ENCODE measurements around the gene BCL2L15.

BCL2L15 gene

DNA sequence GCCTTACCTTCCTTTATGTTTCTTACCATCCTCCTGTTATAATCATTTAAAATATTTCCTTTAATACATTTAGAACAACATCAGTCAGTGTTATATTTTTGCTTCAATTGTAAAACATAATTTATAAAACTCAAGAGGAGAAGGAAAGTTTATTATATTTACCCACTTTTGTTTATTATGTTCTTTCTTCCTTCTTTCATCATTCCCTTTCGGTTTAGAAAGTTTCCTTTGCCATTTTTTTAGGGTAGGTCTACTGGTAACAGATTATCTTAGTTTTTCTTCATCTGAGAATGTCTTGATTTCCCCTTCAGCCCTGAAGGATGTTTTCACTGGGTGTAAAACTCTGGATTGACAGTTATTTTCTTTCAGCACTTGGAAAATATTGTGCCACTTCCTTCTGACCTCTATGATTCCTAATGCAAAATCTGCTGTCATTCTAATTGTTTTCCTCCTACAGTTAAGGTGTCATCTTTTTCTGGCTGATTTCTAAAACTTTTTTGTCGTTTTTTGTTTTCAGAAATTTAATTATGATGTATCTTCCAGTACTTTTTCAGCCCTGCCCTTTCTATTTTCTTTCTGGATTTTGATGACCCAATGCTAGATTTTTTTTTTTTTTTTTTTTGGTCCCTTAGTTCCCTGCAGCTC is 40.9 kb downstream of the BCL2L15 start:
- CTCF ChIA-PET, result interaction anchor here (0.7 kb wide), 1 partner anchor 130 kb away, joined by 3 read pairs; no protein-coding TSS in a partner anchor
- H3K27ac ChIP-seq (ENCODE audit: extremely low read depth, low read depth, low read length), result no peak overlapping the region

DNA sequence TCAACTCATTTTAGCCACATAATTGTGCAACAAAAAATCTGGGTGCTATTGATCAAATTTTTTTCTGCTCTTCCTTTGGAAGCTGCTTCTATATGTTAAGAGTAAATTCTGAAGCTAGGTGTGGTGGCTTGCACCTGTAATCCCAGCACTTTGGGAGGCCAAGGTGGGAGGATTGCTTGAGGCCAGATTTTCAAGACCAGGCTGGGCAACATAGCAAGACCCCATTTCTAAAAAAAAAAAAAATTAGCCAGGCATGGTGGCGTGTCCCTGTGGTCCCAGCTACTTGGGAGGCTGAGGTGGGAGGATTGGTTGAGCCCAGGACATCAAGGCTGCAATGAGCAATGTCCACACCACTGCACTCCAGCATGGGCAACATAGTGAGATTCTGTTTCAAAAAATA is 50.8 kb downstream of the BCL2L15 start:
- TF ChIP-seq ZNF121 (tag by site-specific recombination; IDR thresholded peaks at IDR 0.05) (0 out of 2 replicates have a peak, but pooled peaks have one; percentile 54), ZNF404 (tag by site-specific recombination; IDR thresholded peaks at IDR 0.05) (no peak)
- TF ChIP-seq, protein P1, sequence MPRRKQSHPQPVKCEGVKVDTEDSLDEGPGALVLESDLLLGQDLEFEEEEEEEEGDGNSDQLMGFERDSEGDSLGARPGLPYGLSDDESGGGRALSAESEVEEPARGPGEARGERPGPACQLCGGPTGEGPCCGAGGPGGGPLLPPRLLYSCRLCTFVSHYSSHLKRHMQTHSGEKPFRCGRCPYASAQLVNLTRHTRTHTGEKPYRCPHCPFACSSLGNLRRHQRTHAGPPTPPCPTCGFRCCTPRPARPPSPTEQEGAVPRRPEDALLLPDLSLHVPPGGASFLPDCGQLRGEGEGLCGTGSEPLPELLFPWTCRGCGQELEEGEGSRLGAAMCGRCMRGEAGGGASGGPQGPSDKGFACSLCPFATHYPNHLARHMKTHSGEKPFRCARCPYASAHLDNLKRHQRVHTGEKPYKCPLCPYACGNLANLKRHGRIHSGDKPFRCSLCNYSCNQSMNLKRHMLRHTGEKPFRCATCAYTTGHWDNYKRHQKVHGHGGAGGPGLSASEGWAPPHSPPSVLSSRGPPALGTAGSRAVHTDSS (tag by site-specific recombination; IDR thresholded peaks at IDR 0.05), result no peak
- TF ChIP-seq, protein P2, sequence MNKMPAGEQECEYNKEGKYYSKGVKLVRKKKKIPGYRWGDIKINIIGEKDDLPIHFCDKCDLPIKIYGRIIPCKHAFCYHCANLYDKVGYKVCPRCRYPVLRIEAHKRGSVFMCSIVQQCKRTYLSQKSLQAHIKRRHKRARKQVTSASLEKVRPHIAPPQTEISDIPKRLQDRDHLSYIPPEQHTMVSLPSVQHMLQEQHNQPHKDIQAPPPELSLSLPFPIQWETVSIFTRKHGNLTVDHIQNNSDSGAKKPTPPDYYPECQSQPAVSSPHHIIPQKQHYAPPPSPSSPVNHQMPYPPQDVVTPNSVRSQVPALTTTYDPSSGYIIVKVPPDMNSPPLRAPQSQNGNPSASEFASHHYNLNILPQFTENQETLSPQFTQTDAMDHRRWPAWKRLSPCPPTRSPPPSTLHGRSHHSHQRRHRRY (tag by site-specific recombination; IDR thresholded peaks at IDR 0.05), result no peak
- Histone ChIP-seq H3K4me3 (ENCODE audit: low read depth, low read length) (no peak overlapping the region), H3K36me3 (ENCODE audit: control insufficient read depth in 2 of 2, insufficient read depth in 1 of 2, low read length in 2 of 2) (no peaks in the 10 kb centered on the region), H3K4me1 (ENCODE audit: control insufficient read depth, insufficient read depth, low read length) (no peaks in the 10 kb centered on the region), H3K9me3 (ENCODE audit: control insufficient read depth, insufficient read depth, low read depth, low read length) (no peaks in the 10 kb centered on the region), H3K27ac (ENCODE audit: extremely low read depth, low read depth, low read length) (no peak overlapping the region)
- POLR2A ChIA-PET, result no interaction called here
- CTCF ChIA-PET, result interaction anchor here (0.6 to 2.7 kb wide), 13 partner anchors 11 to 446 kb away, joined by 3 to 19 read pairs (median 5); partner anchors contain the start of genes AP4B1 and DCLRE1B

More for the DNA sequence above, 40.9 kb downstream of the BCL2L15 start:
- Histone ChIP-seq H3K4me1 (ENCODE audit: control insufficient read depth, insufficient read depth, low read length) (no peaks in the 10 kb centered on the region), H3K9me3 (ENCODE audit: control insufficient read depth, insufficient read depth, low read depth, low read length) (no peaks in the 10 kb centered on the region), H3K36me3 (ENCODE audit: control insufficient read depth in 2 of 2, insufficient read depth in 1 of 2, low read length in 2 of 2) (no peaks in the 10 kb centered on the region), H3K4me3 (ENCODE audit: low read depth, low read length) (no peak overlapping the region)
- POLR2A ChIA-PET, result no interaction called here
- TF ChIP-seq ZFP41 (tag by site-specific recombination; IDR thresholded peaks at IDR 0.05; ENCODE audit: borderline replicate concordance), result no peak
- TF ChIP-seq SETDB1 (IDR thresholded peaks at IDR 0.05; ENCODE audit: insufficient read length, low read length), result peak; percentile 68
- TF ChIP-seq, protein P3, sequence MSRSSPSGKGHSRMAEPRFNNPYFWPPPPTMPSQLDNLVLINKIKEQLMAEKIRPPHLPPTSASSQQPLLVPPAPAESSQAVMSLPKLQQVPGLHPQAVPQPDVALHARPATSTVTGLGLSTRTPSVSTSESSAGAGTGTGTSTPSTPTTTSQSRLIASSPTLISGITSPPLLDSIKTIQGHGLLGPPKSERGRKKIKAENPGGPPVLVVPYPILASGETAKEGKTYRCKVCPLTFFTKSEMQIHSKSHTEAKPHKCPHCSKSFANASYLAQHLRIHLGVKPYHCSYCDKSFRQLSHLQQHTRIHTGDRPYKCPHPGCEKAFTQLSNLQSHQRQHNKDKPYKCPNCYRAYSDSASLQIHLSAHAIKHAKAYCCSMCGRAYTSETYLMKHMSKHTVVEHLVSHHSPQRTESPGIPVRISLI (tag by site-specific recombination; IDR thresholded peaks at IDR 0.05), result peak; percentile 58
- TF ChIP-seq PRDM1 (tag by site-specific recombination; IDR thresholded peaks at IDR 0.05), result peak; percentile 77

DNA sequence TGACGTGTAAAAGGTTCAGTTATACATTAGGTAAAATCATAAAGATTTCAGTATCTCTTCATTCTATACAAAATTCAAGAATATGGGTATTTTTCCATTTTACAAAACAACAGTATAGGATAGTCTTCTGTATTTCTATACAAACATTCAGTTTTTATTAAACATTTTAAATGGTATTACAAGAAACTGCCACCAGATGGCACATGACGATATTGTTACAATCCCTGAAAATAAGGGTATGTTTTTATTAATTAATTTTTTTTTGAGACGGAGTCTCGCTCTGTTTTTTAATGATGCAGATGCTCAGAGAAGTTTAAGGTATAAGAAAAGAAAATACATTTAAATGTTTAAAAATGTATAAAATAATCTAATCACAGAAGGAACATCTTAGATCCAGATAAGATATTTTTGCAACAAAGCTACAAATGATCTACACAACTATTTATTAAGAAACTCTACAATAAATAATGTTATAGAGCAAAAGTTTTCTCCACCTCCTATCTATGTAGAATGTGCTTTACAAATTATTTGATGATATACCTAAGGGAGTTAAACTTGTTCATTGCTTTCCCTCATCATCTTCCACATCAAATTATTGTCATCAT is 51.6 kb downstream of the BCL2L15 start:
- CTCF ChIA-PET, result interaction anchor here (0.6 to 2.7 kb wide), 23 partner anchors 12 to 447 kb away, joined by 3 to 19 read pairs (median 3); partner anchors contain the start of genes AP4B1 and DCLRE1B
- POLR2A ChIA-PET, result interaction anchor here (0.8 to 1.8 kb wide), 2 partner anchors 24 to 68 kb away, joined by 3 to 5 read pairs; partner anchors contain the start of gene RSBN1
- Histone ChIP-seq H3K27ac (ENCODE audit: extremely low read depth, low read depth, low read length) (no peak overlapping the region), H3K36me3 (ENCODE audit: control insufficient read depth in 2 of 2, insufficient read depth in 1 of 2, low read length in 2 of 2) (no peaks in the 10 kb centered on the region), H3K9me3 (ENCODE audit: control insufficient read depth, insufficient read depth, low read depth, low read length) (no peaks in the 10 kb centered on the region), H3K4me3 (ENCODE audit: low read depth, low read length) (no peak overlapping the region), H3K4me1 (ENCODE audit: control insufficient read depth, insufficient read depth, low read length) (no peaks in the 10 kb centered on the region)
- TF ChIP-seq ZNF623 (tag by site-specific recombination; IDR thresholded peaks at IDR 0.05) (no peak), ZNF24 (tag by site-specific recombination; IDR thresholded peaks at IDR 0.05) (no peak), ZNF660 (tag by site-specific recombination; IDR thresholded peaks at IDR 0.05) (0 out of 2 replicates have a peak, but pooled peaks have one; percentile 58), ZNF621 (tag by site-specific recombination; IDR thresholded peaks at IDR 0.05) (no peak), ZNF37A (tag by site-specific recombination; IDR thresholded peaks at IDR 0.05) (no peak), ZBTB7A (tag by site-specific recombination; IDR thresholded peaks at IDR 0.05; ENCODE audit: low read depth) (no peak), ZNF654 (tag by site-specific recombination; IDR thresholded peaks at IDR 0.05; ENCODE audit: low read depth) (peak; percentile 63), ZNF394 (tag by site-specific recombination; IDR thresholded peaks at IDR 0.05; ENCODE audit: borderline replicate concordance) (no peak), ZNF560 (tag by site-specific recombination; IDR thresholded peaks at IDR 0.05; ENCODE audit: borderline replicate concordance) (no peak), ZNF529 (tag by site-specific recombination; IDR thresholded peaks at IDR 0.05; ENCODE audit: insufficient replicate concordance) (no peak), ZNF366 (tag by site-specific recombination; conservative IDR thresholded peaks at IDR 0.05) (no peak), ZNF146 (tag by site-specific recombination; IDR thresholded peaks at IDR 0.05) (no peak)
- TF ChIP-seq, protein P4, sequence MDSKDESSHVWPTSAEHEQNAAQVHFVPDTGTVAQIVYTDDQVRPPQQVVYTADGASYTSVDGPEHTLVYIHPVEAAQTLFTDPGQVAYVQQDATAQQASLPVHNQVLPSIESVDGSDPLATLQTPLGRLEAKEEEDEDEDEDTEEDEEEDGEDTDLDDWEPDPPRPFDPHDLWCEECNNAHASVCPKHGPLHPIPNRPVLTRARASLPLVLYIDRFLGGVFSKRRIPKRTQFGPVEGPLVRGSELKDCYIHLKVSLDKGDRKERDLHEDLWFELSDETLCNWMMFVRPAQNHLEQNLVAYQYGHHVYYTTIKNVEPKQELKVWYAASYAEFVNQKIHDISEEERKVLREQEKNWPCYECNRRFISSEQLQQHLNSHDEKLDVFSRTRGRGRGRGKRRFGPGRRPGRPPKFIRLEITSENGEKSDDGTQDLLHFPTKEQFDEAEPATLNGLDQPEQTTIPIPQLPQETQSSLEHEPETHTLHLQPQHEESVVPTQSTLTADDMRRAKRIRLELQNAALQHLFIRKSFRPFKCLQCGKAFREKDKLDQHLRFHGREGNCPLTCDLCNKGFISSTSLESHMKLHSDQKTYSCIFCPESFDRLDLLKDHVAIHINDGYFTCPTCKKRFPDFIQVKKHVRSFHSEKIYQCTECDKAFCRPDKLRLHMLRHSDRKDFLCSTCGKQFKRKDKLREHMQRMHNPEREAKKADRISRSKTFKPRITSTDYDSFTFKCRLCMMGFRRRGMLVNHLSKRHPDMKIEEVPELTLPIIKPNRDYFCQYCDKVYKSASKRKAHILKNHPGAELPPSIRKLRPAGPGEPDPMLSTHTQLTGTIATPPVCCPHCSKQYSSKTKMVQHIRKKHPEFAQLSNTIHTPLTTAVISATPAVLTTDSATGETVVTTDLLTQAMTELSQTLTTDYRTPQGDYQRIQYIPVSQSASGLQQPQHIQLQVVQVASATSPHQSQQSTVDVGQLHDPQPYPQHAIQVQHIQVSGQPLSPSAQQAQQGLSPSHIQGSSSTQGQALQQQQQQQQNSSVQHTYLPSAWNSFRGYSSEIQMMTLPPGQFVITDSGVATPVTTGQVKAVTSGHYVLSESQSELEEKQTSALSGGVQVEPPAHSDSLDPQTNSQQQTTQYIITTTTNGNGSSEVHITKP (tag by site-specific recombination; IDR thresholded peaks at IDR 0.05), result no peak
